CD4-positive, alpha-beta T cell treated with Interleukin-10 for 1 hour (primary cell): Measurements from ENCODE around the gene ITGA3.

Source experiments
- DNase-seq: peaks from one replicate; pipeline ENCODE4 v3.0.0-alpha.2; 2020

Gene ITGA3

DNA sequence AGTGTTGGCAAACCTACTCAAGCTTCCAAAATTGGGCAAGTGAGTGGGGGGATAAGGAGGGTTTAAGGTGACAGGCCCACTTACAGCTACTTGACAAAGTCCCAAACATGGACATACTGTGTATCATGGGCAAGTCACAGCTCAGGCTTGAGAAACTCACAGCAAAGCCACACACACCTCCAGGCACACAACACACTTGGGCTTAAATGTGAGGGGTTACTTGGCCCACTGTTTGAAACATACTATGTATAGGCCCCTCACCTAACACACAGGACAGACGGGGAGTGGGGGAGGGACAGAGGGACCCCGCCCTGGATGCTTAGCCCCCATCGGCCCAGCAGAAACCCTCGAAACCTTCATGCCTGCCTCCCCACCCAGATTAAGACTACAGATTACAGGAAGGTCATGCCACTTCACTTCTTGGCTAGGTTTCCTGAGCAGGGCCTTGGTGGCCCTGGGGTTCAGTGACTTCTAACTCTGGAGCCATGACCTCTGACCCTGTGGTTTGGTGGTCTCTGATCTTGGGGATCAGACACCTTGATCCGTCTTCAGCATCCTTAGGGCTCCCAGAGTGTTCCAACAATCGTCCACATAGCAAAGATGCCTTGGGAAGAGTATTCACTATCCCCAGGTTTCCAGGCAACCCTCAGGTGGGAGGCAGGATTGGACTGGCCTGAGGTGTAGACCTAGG is 76.3 kb downstream of the ITGA3 start:
- no peak for DNase-seq

DNA sequence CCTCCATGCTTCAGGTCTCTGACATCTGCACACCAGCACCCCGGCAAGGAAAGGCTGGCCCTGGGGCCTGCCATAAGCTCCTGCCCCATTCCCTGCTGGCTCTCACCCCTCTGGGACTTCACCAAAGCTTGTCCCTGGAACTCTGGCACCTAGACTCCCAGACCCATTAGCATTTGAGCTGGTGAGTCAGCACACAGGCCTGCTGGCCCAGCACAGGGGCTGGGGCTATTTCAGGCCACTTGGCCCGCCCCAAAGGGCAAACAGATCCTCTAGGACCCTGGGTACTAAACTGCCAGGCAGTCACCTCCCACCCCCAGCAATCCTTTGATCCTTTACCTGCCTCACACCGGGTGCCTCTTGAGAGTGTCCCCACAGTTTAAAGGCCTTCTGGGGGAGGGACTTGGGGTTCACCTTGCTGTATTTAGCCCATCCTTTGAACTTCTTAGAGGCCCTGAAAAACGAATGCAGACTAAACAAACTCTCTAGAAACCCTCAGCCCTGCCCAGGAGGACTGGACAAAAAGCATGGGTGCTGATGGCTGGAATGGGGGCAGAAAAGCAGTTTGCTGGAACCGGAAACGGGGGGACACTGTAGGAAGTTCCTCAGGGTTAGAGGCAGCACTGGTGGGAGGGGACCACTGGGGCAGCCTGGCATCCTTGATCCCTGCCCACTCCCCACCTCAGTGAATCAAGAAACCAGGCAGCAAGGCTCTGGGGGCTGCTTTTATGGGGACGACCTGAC is 77.3 kb downstream of the ITGA3 start:
- no peak for DNase-seq

DNA sequence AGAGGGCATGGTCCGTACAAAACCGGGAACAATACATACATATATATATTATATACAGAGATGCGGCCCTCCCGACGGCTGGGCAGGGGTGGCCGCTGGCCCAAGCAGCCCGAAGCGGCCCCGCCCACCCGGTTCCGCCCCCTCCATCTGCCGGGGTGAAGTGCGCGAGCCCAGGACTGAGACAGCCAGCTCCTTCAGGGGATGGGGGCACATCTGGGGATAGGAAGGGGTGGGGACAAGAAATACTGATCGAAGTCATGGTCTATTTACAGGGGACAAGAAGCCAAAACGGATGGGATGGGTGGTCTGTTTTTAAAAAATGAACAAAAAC is 77.8 kb downstream of the ITGA3 start:
- DNase-seq = no peak

GRCh38 chr17:50134206-50135110 is 78.5 kb downstream of the ITGA3 start:
- DNase-seq = no peak

DNA sequence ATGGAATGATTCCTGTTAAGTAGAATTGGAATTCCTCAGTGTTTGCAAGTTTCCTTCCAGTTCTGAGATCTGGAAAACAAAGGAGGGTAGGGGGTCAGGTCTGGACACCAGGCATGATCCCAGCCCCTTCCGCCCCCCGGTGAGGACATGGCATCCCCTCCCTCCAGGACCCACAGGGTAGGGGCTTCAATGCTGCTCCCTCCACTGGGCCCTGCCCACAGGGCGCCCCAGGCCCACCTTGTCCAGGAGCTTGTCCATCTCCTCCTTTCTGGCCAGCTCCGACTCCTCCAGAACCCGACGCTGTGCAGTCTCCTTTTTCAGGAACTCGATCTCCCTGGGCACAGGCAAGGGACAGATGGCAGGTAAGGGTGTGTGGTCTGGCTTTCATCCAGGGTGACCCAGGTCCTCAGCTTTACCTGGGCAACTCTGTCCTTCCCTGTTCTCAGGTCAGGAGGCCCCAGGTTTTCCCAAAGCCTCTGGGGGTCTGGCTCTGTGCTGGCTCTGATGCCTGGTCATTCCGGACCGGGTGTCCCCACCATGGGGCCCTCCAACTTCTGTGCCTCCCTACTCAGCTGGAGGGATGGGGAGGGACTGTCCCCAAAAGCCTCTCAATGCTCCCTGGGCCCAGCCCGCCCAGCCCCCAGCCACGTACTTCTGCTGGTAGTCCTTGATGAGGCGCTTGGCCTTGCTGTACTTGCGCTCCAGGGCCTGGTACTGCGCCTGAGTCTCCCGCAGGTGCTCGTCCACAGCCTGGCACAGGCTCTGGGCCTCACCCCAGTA is 79.6 kb downstream of the ITGA3 start:
- DNase-seq = no peak

- no peak for DNase-seq
Observed at GRCh38 chr17:50136096-50136687, 80.3 kb downstream of the ITGA3 start.

DNA sequence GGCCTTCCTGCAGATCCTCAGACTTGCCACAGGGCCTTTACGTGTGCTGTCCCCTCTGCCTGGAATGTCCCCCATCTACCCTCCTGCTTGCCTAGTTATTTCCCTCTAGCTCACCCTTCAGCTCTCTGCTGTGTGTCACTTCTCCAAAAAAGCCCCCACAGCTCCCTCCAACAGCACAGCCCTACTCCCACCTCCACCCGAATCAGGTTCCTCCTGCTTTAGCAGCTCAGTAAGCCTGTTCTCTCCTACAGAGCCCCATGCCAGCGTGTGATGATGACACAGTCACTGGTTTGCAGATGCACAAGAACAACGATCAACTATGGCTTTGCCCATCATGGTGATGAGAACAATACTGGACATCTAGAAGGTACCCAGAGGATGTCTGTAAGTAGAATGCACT is 81.1 kb downstream of the ITGA3 start:
- no peak for DNase-seq

- no peak for DNase-seq
Observed at GRCh38 chr17:50139185-50139783, 83.4 kb downstream of the ITGA3 start.
